GM18511 (cell line): ENCODE data around the gene DUSP16.
"Not testable (repeated sequence)": the region's sequence is repeated elsewhere in the genome, so short reads cannot be mapped to it uniquely, and the experiment has no call there.

ENCODE experiments used
- ATAC-seq: cut with Tn5 transposase; IDR thresholded peaks from one replicate; pipeline ENCODE4 v1.9.1; 2021; ENCODE audit warnings: mild to moderate bottlenecking, moderate library complexity; ENCODE audit not compliant: unreplicated experiment

The DUSP16 gene

DNA sequence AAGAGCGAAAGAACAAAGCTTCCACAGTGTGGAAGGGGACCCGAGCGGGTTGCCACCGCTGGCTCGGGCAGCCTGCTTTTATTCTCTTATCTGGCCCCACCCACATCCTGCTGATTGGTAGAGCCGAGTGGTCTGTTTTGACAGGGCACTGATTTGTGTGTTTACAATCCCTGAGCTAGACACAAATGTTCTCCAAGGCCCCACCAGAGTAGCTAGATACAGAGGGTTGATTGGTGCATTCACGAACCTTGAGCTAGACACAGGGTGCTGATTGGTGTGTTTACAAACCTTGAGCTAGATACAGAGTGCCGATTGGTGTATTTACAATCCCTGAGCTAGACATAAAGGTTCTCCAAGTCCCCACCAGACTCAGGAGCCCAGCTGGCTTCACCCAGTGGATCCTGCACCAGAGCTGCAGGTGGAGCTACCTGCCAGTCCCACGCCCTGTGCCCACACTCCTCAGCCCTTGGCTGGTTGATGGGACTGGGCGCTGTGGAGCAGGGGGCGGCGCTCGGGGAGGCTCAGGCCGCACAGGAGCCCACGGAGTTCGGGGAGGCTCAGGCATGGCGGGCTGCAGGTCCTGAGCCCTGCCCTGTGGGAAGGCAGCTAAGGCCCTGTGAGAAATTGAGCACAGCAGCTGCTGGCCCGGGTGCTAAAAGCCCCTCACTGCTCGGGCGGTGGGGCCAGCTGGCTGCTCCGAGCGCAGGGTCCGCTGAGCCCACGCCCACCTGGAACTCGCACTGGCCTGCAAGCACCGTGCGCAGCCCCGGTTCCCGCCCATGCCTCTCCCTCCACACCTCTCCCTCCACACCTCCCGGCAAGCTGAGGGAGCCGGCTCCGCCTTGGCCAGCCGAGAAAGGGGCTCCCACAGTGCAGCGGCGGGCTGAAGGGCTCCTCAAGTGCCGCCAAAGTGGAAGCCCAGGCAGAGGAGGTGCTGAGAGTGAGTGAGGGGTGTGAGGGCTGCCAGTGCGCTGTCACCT lies 90.4 kb downstream of the DUSP16 start:
- ATAC-seq: not testable (repeated sequence)

DNA sequence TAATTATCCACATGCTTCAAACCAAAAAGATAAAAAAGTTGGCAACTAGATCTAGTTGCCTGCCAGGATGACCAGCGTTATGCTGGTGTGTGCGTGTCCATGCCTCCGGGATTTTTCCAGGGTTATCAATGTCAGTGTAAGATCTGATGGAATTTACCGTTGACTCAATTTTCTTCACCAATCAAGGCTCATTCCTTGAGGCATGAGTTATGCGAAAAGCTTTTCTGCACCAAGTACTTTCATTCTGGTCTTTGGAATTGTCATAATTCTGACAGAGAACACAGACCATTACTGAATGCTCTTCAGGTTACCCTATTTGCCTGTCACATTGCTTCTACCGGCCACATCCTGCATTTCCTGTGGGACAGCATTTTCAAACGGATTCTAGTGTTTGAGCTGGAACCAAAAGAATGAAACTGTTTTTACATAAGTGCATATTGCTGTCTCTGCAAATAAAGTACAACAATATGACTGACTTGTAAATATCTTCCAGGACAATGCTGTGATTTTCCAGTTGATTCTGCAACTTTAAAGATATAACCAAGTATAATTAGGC lies 91.8 kb downstream of the DUSP16 start:
- ATAC-seq: no peak

DNA sequence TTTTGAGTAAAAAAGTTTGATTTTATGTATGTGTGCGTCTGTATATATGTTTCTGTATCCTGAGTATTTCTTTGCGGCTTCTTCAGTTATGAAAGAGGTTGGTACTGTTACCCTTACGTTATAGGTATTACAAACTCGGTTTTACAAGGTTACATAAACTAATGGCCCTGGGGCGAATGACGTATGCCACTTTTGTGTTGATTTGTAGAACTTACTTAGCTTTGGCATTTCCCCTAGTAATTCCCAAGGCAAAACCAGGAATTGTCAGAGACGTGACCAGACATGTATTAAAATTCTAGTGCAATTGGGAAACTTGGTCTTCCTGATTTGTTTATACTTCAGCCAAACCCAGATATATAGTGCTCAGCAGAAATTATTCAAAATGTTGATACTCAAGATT lies 93.3 kb downstream of the DUSP16 start:
- ATAC-seq: no peak

DNA sequence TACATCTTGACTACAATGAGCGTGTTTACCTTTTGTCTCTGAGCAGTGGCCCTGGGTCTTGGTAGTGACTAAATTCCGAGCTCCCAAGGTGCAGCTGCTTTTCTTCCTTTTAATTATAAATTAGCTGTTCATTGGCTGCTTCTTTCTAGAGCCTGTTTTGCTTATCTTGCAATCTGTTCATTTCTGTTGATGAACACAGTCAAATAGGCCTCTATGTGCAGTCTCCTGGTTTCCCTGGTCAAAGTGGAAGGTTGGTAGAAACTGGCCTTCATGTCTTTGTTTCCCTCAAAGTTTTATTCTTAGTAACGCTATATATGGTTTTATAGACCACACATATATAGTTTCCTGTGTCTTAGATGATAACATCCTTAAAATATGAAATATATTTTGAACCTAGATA lies 94.1 kb downstream of the DUSP16 start:
- ATAC-seq: no peak

DNA sequence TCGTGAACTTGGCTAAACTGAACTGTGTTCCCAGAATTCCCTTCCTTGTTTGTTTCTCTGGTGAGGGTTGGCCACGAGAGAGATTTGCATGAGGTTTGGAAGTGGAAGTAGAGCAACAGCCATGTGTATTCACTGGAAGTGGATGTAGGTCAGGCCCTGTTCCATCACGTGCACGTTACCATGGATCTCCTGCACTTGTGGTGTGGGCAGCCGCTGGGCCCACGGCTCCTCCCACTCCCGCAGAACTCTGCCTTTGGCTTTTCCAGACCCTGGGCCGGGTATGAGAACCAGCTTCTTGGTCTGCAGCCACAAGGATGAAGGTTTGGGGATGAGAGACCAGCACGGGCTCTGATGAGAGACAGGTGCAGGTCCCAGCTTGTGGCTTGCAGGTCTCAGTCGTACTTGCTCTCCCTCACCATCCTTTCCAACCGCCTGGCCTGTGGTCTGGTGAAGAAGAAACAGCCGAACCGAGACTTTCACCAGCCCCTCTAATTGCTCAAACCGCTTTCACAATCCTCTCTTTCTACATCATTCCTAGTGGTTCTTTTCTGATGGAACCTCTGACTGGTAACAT lies 94.9 kb downstream of the DUSP16 start:
- no peak for ATAC-seq

DNA sequence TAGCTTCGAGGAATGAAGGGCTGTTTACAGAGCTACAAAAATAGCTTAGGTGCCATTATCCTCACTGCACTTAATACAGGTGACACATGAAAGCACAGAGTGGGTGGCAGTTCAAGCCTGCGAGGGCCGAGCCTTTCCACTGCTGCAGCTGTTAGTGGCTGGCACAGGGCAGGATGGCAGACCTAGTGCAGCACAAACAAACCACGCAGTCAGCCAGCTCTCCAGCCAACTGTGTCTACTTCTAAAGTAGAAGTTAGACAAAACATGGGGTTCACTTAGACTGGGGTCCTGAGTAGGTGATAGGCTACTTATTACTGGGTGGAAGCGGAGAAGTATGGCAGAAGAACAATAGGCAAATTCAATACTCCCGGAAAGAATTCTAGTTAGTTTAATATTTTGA lies 95.4 kb downstream of the DUSP16 start:
- ATAC-seq: no peak

DNA sequence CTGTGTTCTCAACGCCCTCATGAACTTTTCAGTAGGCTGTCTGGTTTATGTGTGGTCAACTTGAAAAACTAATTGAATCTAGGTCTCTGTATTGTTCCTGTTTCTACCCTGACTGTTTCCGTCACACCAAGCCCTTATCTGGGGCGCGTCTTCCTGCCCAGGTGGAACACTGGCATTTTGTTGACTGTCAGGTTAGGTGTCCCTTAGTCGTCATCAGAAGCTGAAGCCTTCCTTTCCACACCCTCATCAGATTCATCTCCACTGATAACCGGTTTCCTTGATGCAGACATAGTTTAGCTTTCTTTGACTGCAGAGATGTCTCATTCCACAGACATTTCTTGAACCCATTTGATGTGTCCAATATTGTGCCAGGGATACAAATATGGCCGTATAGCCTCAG lies 96.5 kb downstream of the DUSP16 start:
- no peak for ATAC-seq

DNA sequence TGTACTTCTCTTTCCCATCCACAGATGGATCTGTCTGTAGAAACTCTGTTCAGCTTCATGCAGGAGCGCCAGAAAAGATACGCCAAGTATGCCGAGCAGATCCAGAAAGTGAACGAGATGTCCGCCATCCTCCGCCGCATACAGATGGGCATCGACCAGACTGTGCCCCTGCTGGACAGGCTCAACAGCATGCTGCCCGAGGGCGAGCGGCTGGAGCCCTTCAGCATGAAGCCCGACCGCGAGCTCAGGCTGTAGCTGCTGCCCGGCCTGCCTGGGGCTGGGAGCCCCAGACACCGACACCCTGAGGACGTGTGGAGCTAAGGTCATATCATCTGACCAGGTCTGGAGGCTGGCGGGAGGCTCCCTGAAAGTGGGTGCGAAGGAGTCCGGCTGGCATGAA lies 97.1 kb downstream of the DUSP16 start:
- ATAC-seq: no peak

DNA sequence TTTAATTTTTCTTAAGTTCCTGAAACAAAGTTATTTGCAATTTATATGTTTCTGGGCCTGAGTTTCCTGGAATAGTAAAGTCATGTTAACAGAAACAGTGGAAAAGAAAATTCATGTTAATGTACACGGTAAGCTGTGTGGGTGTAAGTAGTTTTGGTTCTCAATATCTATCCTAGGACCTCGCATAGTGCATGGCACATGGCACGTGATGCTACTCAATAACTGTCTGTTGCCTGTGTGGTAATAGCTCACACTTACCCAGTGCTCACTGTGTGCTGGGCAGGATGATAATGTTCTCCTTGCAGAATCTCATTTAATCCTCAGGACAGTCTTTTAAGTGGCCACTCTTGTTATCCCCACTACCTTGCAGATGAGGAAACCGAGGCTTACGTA lies 100.7 kb downstream of the DUSP16 start:
- ATAC-seq: no peak

DNA sequence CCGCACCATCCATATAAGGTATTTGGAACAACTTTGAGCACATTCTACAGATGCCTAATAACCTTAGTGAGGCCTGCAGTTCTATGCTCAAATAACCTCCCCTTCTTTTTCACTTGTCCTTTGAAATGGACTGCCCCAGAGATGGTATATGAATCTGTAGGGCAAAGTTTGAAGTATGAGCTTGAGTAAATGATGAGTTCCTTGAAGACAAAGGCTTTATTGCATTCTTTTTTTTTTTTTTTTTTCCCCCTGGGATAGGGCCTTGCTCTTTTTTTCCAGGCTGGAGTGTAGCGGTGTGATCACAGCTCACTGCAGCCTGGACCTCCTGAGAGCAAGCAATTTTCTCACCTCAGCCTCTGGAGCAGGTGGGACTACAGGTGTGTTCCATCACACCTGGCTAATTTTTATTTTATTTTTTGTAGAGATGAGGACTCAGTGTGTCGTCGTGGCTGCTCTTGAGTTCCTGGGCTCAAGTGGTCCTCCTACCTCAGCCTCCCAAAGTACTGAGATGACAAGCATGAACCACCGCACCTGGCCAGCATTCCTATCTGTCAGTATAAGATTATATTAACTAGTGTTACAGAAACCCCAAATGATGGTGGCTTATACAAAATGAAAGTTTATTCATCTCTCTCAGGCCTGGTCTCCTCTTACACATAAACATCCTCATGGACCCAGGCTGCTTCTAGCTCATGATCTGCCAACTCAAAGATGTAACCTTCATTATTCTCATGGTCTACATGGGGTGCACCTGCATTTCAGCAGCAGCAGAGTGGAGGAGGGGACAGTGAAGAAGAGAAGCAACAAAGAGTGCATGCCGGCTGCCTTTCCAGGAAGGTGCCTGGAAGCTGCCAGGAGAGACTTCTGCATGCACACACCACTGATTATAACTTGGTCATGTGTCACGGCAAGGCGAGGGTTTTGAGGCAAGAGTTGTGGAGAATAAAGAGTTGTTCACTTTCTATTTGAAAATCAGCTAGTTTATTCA lies 101.4 kb downstream of the DUSP16 start:
- no peak for ATAC-seq

DNA sequence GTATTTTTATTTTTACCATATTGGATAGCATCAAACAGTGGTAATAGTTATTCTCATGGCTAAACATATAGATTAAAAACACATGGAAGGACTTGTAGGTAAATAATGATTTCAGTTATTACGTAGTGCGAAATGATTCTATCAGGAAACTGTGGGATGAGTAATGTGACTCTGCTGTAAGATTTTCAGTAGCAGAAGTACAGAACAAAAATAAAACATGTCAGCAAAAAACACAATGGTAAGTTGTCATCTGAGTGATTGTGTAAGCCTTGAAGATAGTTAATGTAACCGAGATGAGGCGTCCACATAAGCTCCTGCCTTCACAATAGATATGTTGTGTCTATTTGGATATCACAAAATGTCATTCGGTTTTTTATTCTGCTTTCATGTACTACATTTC lies 106.0 kb downstream of the DUSP16 start:
- ATAC-seq: no peak

DNA sequence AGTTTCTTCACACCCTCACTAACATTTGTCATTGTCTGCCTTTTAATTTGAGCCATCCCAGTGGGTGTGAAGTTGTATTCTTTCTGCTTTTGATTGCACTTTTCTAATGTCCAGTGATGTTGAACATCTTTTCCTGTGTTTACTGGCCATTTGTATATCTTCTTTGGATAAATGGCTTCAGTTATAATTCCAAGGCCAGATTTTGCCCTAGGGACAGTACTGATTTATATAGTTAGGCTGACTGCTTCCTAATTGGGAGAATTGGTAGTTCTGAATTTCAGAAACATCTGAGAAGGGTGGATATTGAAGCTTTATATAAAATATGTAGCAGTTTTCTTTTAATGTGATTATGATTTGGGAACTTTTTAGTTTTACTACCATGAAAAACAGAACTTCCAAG lies 108.3 kb downstream of the DUSP16 start:
- ATAC-seq: no peak

DNA sequence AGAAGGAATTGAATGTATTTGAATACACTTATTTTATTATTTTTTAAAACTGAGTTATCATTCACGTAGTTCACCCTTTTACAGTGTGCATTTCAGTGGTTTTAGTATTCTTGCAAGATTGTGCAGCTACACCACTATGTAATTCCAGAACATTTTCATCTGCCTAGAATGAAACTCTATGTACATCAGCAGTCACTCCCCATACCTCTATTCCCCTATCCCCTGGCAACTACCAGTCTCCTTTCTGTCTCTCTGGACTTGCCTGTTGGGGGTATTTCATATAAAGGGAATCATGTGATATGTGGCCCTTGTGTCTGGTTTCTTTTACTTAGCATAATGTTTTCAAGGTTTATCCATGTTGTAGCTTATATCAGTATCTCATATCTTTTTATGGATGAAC lies 109.0 kb downstream of the DUSP16 start:
- ATAC-seq: no peak

DNA sequence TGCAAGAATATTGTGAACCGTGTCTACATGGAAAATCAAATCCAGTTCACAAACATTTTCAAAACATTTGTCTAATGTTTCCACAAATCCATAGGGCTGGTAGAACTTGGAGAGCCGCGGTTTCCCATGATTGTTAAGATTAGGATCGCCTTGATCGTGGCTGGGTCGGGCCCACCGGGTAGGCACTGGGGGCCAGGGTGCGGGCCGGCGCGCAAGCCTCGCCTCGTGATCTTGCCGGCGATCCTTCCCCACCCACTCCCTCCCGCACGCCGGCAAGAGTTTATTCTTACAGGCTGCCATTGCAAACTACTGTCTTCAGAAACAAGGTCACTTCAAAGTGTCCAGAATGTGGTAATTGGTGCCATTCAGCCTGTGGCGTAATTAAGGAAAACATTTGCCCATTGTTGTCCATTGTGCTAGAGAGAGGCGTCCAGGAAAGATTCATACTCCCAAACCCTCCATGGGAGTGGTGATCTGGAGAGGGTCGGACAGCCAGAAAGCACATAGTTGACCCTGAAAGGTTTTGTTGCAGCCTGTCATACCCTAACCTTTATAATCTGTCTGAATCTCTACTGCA lies 110.2 kb downstream of the DUSP16 start:
- no peak for ATAC-seq

DNA sequence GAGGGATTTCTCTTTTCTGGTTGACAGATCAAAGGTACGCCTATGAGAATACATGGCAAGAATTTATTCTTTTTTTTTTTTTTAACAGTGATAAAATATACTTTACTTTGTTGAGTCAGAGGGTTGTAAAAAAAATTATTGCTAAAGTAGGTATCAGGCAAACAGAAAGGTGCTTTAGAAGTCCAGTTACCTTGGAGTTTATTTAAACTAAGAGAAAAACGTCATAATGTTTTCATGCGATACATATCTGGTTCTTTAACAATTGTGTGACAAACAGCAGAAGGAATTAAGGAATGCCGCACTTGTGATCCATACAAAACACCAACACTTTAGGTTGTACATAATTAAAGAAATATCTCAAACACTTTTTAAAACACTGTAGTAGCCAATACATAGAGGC lies 111.6 kb downstream of the DUSP16 start:
- ATAC-seq: no peak

DNA sequence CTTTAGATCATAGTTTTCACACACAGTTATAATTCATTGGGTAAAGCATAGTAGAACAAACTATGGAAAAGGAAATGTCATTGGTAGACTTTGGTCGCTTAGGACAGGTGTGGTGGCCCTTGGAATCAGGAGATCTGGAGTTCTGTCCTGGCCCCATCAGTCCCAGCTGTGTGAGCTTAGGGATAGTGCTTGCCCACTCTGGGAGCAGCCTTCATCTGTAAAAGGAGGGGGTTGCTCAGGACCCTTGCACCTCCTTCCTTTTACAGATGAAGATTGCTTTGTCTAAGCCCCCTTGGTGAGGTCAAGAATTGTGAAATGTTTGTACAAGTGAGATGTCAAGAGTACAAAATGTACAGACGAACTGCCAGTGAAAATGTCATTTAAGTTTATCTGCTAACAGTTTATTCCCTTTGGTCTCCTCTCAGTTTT lies 112.6 kb downstream of the DUSP16 start:
- no peak for ATAC-seq

DNA sequence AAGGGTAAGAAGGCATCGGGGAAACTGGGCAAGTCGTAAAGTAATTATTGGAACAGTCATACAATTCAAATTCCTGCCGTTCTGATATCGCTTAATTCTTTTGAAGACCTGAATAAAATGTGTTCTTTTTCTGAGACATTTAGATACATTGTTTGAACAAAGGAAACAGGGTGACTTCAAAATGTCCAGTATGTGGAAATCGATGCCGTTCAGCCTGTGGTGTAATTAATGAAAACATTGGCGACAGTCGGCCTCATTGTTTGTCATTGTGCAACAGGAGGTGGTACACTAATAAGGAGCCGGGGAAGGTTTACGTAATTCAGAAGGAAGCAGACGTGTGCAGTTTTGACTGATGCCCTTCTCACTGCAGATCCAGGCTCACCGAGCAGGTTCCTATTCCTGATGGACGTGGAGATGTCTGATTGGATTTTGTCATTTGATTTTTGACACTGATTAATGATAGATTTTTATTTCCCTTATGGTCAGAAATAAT lies 113.1 kb downstream of the DUSP16 start:
- ATAC-seq: no peak

DNA sequence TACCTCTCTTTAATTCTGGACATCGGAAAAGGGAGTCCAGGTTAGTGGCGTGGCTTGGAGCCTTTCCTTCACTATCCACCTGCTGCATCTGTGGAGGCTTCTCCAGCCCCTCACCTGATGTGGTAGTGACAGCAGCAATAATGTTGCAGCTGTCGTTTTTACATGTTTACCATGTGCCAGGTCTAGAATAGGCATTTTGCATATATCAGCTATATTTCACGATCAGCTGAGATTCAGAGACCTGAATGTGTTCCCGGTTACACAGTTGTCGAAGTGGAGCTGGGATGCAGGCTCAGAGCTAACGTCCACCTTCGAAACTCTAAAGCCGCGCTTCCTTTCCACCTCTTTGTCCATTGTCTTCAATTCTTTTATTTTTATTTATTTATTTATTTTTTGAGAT lies 114.8 kb downstream of the DUSP16 start:
- ATAC-seq: no peak

DNA sequence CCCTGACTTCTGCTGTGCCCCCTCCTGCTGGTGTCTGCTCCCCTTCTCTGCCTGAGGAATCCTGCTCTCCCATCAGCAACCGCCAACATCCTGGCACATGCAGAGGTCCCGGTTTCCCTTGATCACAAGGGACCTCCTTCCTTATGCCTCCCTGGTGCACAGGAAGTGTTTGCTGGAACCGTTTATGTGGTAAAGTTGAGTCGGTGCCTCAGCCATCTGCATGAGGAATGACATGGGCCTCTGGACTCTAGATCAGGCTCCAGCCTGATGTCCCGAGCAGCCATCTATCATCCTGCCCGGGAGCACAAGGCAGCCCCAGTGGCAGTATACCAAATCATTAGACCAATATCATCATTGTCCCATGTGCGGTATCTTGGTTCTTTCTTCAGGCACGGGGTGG lies 115.4 kb downstream of the DUSP16 start:
- ATAC-seq: no peak

DNA sequence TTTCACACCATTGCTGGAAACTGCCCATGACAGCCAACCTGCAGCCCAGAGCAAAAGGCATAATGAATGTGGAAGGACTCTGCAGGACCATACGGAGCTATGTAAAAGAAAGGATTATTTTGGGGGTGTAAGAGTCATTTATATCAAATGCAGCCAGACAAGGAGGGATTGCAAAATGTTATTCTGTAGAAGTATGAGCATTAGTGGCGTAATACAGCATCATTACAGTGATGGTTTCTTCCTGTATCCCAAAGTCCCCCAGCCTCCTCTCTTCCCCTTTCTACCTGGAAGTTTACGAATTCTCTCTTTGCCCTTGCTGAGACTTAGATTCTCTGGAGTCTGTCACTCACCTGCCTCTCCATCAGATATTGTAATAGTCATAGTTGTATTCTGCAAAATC lies 115.9 kb downstream of the DUSP16 start:
- no peak for ATAC-seq

DNA sequence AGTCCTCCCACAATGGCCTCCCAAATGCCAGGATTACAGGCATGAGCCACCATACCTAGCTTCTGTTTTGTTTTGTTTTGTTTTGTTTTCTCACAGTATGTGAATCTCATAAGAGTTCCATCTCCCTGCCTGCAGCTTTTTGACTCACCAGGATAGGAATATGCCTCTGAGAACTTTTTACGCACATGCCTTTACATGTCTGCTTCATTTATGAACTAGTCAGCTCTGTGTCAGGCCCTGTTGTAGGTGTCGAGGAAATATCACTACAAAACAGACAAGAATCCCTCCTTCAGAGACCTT lies 116.8 kb downstream of the DUSP16 start:
- no peak for ATAC-seq
